WTC11 (cell line): ENCODE data around the gene IGLL1. TPM values are rescaled to one million over a fixed set of nuclear protein-coding genes. Genes with fewer than 3 reads are reported as not detected.

Experiments
- ATAC-seq: fragments of 200-7000 bp; cut with Tn5 transposase; 2 replicates; pipeline ENCODE4 v1.10.0; 2021; ENCODE audit warnings: mild to moderate bottlenecking, moderate library complexity
- CTCF ChIA-PET: fragments of 300-600 bp; sonication (Branson Sonifier 250); formaldehyde crosslinking; loops from one replicate; lab custom pipeline; 2021; ENCODE audit warnings: antibody characterized with exemption; lab: Charles Lee
- POLR2A ChIA-PET: fragments of 350-600 bp; sonication (Branson Sonifier 250); formaldehyde crosslinking; loops from one replicate; lab custom pipeline; 2021; ENCODE audit warnings: antibody characterized with exemption; lab: Charles Lee
- DNase-seq: peaks from one replicate; pipeline ENCODE4 v3.0.0; 2021; ENCODE audit warnings: low spot score
- H3K27ac Mint-ChIP-seq: 2 replicates; pipeline ENCODE4 v1.8.0; 2021; ENCODE audit warnings: mixed read lengths
- H3K27me3 Mint-ChIP-seq: 2 replicates; pipeline ENCODE4 v1.8.0; 2021; ENCODE audit warnings: low read depth, mild to moderate bottlenecking, moderate library complexity, mixed read lengths
- H3K36me3 Mint-ChIP-seq: 2 replicates; pipeline ENCODE4 v1.8.0; 2021; ENCODE audit warnings: mixed read lengths
- H3K4me1 Mint-ChIP-seq: 2 replicates; pipeline ENCODE4 v1.8.0; 2022; ENCODE audit warnings: mixed read lengths
- H3K4me3 Mint-ChIP-seq: 2 replicates; pipeline ENCODE4 v1.8.0; 2021; ENCODE audit warnings: mild to moderate bottlenecking, moderate library complexity, mixed read lengths
- H3K9me3 Mint-ChIP-seq: 2 replicates; pipeline ENCODE4 v1.8.0; 2021; ENCODE audit warnings: mixed read lengths
- ARID4B ChIP-seq: sonication (generic); formaldehyde crosslinking; IDR thresholded peaks from 2 replicates; pipeline ENCODE4 v1.8.0; 2023; ENCODE audit warnings: missing genetic modification reagents, mild to moderate bottlenecking, borderline replicate concordance
- ATF1 ChIP-seq: sonication (generic); formaldehyde crosslinking; IDR thresholded peaks from 2 replicates; pipeline ENCODE4 v1.8.1; 2023; ENCODE audit warnings: mild to moderate bottlenecking, moderate library complexity, missing genetic modification reagents
- ATF2 ChIP-seq: sonication (generic); formaldehyde crosslinking; IDR thresholded peaks from 2 replicates; pipeline ENCODE4 v1.8.1; 2022; ENCODE audit warnings: low read depth, missing genetic modification reagents, borderline replicate concordance
- E2F1 ChIP-seq: sonication (generic); formaldehyde crosslinking; IDR thresholded peaks from 2 replicates; pipeline ENCODE4 v1.8.0; 2022; ENCODE audit warnings: mild to moderate bottlenecking, missing genetic modification reagents
- FOXJ3 ChIP-seq: sonication (generic); formaldehyde crosslinking; IDR thresholded peaks from 2 replicates; pipeline ENCODE4 v1.9.0; 2021; ENCODE audit warnings: missing genetic modification reagents, mild to moderate bottlenecking, borderline replicate concordance
- FOXP1 ChIP-seq: sonication (generic); formaldehyde crosslinking; IDR thresholded peaks from 2 replicates; pipeline ENCODE4 v1.8.0; 2022; ENCODE audit warnings: missing genetic modification reagents, mild to moderate bottlenecking, moderate library complexity, borderline replicate concordance
- GRHL2 ChIP-seq: fragments of 250-450 bp; sonication (Bioruptor Pico); IDR thresholded peaks from 2 replicates; pipeline ENCODE4 v1.8.0; 2022; ENCODE audit warnings: mild to moderate bottlenecking, moderate library complexity; ENCODE audit not compliant: insufficient replicate concordance, severe bottlenecking
- GTF2I ChIP-seq: fragments of 250-450 bp; sonication (Bioruptor Pico); conservative IDR thresholded peaks from 2 replicates; pipeline ENCODE4 v1.4.0; 2021; ENCODE audit warnings: mild to moderate bottlenecking
- HMGXB4 ChIP-seq: sonication (generic); formaldehyde crosslinking; IDR thresholded peaks from 2 replicates; pipeline ENCODE4 v1.8.1; 2023; ENCODE audit warnings: mild to moderate bottlenecking, moderate library complexity, missing genetic modification reagents
- IRF1 ChIP-seq: sonication (generic); formaldehyde crosslinking; IDR thresholded peaks from 2 replicates; pipeline ENCODE4 v1.8.0; 2023; ENCODE audit warnings: missing genetic modification reagents
- MYBL2 ChIP-seq: sonication (generic); formaldehyde crosslinking; IDR thresholded peaks from 2 replicates; pipeline ENCODE4 v1.8.1; 2023; ENCODE audit warnings: mild to moderate bottlenecking, moderate library complexity, missing genetic modification reagents
- PRDM15 ChIP-seq: sonication (generic); formaldehyde crosslinking; IDR thresholded peaks from 2 replicates; pipeline ENCODE4 v1.8.0; 2022; ENCODE audit warnings: missing genetic modification reagents
- RELA ChIP-seq: sonication (generic); formaldehyde crosslinking; IDR thresholded peaks from 2 replicates; pipeline ENCODE4 v1.8.1; 2022; ENCODE audit warnings: missing genetic modification reagents, mild to moderate bottlenecking, borderline replicate concordance
- SMAD4 ChIP-seq: sonication (generic); formaldehyde crosslinking; IDR thresholded peaks from 2 replicates; pipeline ENCODE4 v1.8.0; 2022; ENCODE audit warnings: mild to moderate bottlenecking, missing genetic modification reagents
- USF1 ChIP-seq: sonication (generic); formaldehyde crosslinking; IDR thresholded peaks from 2 replicates; pipeline ENCODE4 v1.8.0; 2022; ENCODE audit warnings: mild to moderate bottlenecking, missing genetic modification reagents
- ZBTB43 ChIP-seq: sonication (generic); formaldehyde crosslinking; IDR thresholded peaks from 2 replicates; pipeline ENCODE4 v1.8.1; 2023; ENCODE audit warnings: mild to moderate bottlenecking, missing genetic modification reagents
- ZNF423 ChIP-seq: fragments of 250-450 bp; sonication (Bioruptor Pico); IDR thresholded peaks from 2 replicates; pipeline ENCODE4 v2.1.2; 2022; ENCODE audit warnings: mild to moderate bottlenecking, moderate library complexity
- total RNA-seq: library from RNA; stranded (reverse); gene quantifications from 3 replicates; pipeline ENCODE4 v1.2.3, GENCODE V29; 2021

The IGLL1 gene
- total RNA-seq, 1 experiment from 2014 or later: not detected

GRCh38 chr22:23603266-23603665, 23.2 kb upstream of the IGLL1 start:
- Mint-ChIP-seq H3K27me3 (peaks cover 7% of the 10 kb centered on the region; the same call in 1 of the 2 replicates), H3K4me3 (no peak overlapping the region), H3K27ac (no peak overlapping the region), H3K9me3 (no peaks in the 10 kb centered on the region), H3K36me3 (no peaks in the 10 kb centered on the region), H3K4me1 (no peaks in the 10 kb centered on the region)
- TF ChIP-seq USF1 (CRISPR knock-in tag) (no peak), ZNF423 (CRISPR knock-in tag) (no peak), IRF1 (CRISPR knock-in tag) (no peak), FOXJ3 (CRISPR knock-in tag) (no peak), ATF2 (no peak), MYBL2 (CRISPR knock-in tag) (no peak), PRDM15 (CRISPR knock-in tag) (no peak), ATF1 (CRISPR knock-in tag) (no peak), ZBTB43 (CRISPR knock-in tag) (no peak), SMAD4 (CRISPR knock-in tag) (no peak), GRHL2 (CRISPR knock-in tag) (no peak)
- DNase-seq: no peak
- ATAC-seq: no peak
- ChIA-PET CTCF (interaction anchor here (1.3 to 1.6 kb wide), 2 partner anchors 12 to 246 kb away, joined by 3 to 4 read pairs; no protein-coding TSS in a partner anchor), POLR2A (no interaction called here)

GRCh38 chr22:23598805-23599518, 18.9 kb upstream of the IGLL1 start:
- POLR2A ChIA-PET: no interaction called here
- no peak for DNase-seq
- CTCF ChIA-PET: interaction anchor here (1.2 to 2.0 kb wide), 2 partner anchors 8 to 251 kb away, joined by 3 to 7 read pairs; no protein-coding TSS in a partner anchor
- no peak for ATAC-seq
- H3K27me3 Mint-ChIP-seq: peaks cover 4% of the 10 kb centered on the region
- H3K4me3 Mint-ChIP-seq: no peak overlapping the region
- H3K9me3 Mint-ChIP-seq: no peaks in the 10 kb centered on the region
- no peak overlapping the region for H3K27ac Mint-ChIP-seq
- H3K36me3 Mint-ChIP-seq: no peaks in the 10 kb centered on the region
- no peaks in the 10 kb centered on the region for H3K4me1 Mint-ChIP-seq
- TF ChIP-seq GTF2I (CRISPR knock-in tag) (no peak), RELA (no peak), HMGXB4 (CRISPR knock-in tag) (no peak), FOXP1 (CRISPR knock-in tag) (no peak), E2F1 (CRISPR knock-in tag) (no peak), ARID4B (CRISPR knock-in tag) (no peak)
